AG04449 (cell line): ENCODE measurements around the gene EDIL3.

ENCODE experiments used
- CTCF ChIA-PET: fragments of 350-600 bp; formaldehyde crosslinking; extraction: SDS; loops from one replicate; lab custom pipeline; 2021; ENCODE audit warnings: antibody characterized with exemption; lab: Yijun Ruan, JAX
- POLR2A ChIA-PET: fragments of 400-600, 350-600 bp; formaldehyde crosslinking; extraction: SDS; loops from one replicate; lab custom pipeline; 2020; ENCODE audit warnings: antibody characterized with exemption, inconsistent platforms; lab: Yijun Ruan, JAX
- DNase-seq: peaks from one replicate; pipeline ENCODE4 v3.0.0-alpha.2; 2010; ENCODE audit warnings: low read depth, low spot score
- H3K4me3 ChIP-seq: 2 replicates; pipeline ENCODE4 v1.5.1; 2011; ENCODE audit warnings: low read depth, mild to moderate bottlenecking, control low read depth, low read length
- CTCF ChIP-seq: IDR thresholded peaks from one replicate; pipeline ENCODE4 v1.5.1; 2011; ENCODE audit warnings: mild to moderate bottlenecking, moderate library complexity, low read length, control low read depth, inconsistent platforms; ENCODE audit not compliant: insufficient read depth; ENCODE audit errors: missing control alignments

EDIL3 gene

GRCh38 chr5:83956386-83956785 is 428.3 kb downstream of the EDIL3 start:
- TF ChIP-seq CTCF = no peak
- no peak overlapping the region for H3K4me3 ChIP-seq
- ChIA-PET CTCF (interaction anchor here (1.3 kb wide), 1 partner anchor 29 kb away, joined by 8 read pairs; no protein-coding TSS in a partner anchor), POLR2A (interaction anchor here (0.7 kb wide), 1 partner anchor 176 kb away, joined by 3 read pairs; no protein-coding TSS in a partner anchor)
- no peak for DNase-seq

- ChIA-PET POLR2A (interaction anchor here (0.6 to 0.7 kb wide), 2 partner anchors 30 to 177 kb away, joined by 3 to 4 read pairs; no protein-coding TSS in a partner anchor), CTCF (interaction anchor here (1.3 kb wide), 1 partner anchor 28 kb away, joined by 8 read pairs; no protein-coding TSS in a partner anchor)
- DNase-seq = no peak
- no peak overlapping the region for H3K4me3 ChIP-seq
- TF ChIP-seq CTCF = no peak
Measured at GRCh38 chr5:83955916-83956315, 428.8 kb downstream of the EDIL3 start.

- CTCF ChIA-PET = interaction anchor here (2.2 to 2.3 kb wide), 2 partner anchors 20 to 22 kb away, joined by 7 to 8 read pairs; no protein-coding TSS in a partner anchor
- no peak overlapping the region for H3K4me3 ChIP-seq
- no peak for TF ChIP-seq CTCF
- POLR2A ChIA-PET = no interaction called here
- no peak for DNase-seq
Measured at GRCh38 chr5:83947763-83948162, 436.9 kb downstream of the EDIL3 start.

GRCh38 chr5:83946516-83946915 is 438.2 kb downstream of the EDIL3 start:
- CTCF ChIA-PET = interaction anchor here (1.3 kb wide), 1 partner anchor 19 kb away, joined by 7 read pairs; no protein-coding TSS in a partner anchor
- POLR2A ChIA-PET = interaction anchor here (0.7 kb wide), 1 partner anchor 920 kb away, joined by 3 read pairs; no protein-coding TSS in a partner anchor
- no peak for TF ChIP-seq CTCF
- H3K4me3 ChIP-seq = no peak overlapping the region
- DNase-seq = no peak

- no peak for TF ChIP-seq CTCF
- no peak for DNase-seq
- POLR2A ChIA-PET = no interaction called here
- no peak overlapping the region for H3K4me3 ChIP-seq
- CTCF ChIA-PET = interaction anchor here (1.6 kb wide), 1 partner anchor 15 kb away, joined by 6 read pairs; no protein-coding TSS in a partner anchor
Measured at GRCh38 chr5:83942155-83942554, 442.5 kb downstream of the EDIL3 start.

GRCh38 chr5:83937837-83938236 is 446.8 kb downstream of the EDIL3 start:
- H3K4me3 ChIP-seq = no peak overlapping the region
- no peak for DNase-seq
- no peak for TF ChIP-seq CTCF
- CTCF ChIA-PET = interaction anchor here (1.5 kb wide), 1 partner anchor 10 kb away, joined by 4 read pairs; no protein-coding TSS in a partner anchor
- POLR2A ChIA-PET = no interaction called here
